Astrocyte of the cerebellum (primary cell): Measurements from ENCODE around the gene SLC25A25.

Experiments
- DNase-seq: peaks from one replicate; pipeline ENCODE4 v3.0.0-alpha.2; 2011; ENCODE audit warnings: low read depth
- H3K4me3 ChIP-seq: 2 replicates; pipeline ENCODE4 v1.5.1; 2011; ENCODE audit warnings: mild to moderate bottlenecking, low read depth, low read length, moderate library complexity
- CTCF ChIP-seq: IDR thresholded peaks from 2 replicates; pipeline ENCODE4 v1.5.1; 2012; ENCODE audit warnings: low read length, low read depth, moderate library complexity, mild to moderate bottlenecking; ENCODE audit errors: missing control alignments
- in situ Hi-C: cut with HindIII; loops from 2 replicates; pipeline ENCODE4 v1.10.0; 2017; ENCODE audit warnings: low sequenced_read_pairs

Gene SLC25A25

GRCh38 chr9:128057724-128058409 lies 10.2 kb upstream of the SLC25A25 start:
- no peak overlapping the region for H3K4me3 ChIP-seq
- DNase-seq, result no peak
- in situ Hi-C loops, result no loop called here
- TF ChIP-seq CTCF, result no peak

- in situ Hi-C loops, result no loop called here
- TF ChIP-seq CTCF, result no peak
- H3K4me3 ChIP-seq, result no peak overlapping the region
Measured at GRCh38 chr9:128059365-128059983, 8.6 kb upstream of the SLC25A25 start.

DNA sequence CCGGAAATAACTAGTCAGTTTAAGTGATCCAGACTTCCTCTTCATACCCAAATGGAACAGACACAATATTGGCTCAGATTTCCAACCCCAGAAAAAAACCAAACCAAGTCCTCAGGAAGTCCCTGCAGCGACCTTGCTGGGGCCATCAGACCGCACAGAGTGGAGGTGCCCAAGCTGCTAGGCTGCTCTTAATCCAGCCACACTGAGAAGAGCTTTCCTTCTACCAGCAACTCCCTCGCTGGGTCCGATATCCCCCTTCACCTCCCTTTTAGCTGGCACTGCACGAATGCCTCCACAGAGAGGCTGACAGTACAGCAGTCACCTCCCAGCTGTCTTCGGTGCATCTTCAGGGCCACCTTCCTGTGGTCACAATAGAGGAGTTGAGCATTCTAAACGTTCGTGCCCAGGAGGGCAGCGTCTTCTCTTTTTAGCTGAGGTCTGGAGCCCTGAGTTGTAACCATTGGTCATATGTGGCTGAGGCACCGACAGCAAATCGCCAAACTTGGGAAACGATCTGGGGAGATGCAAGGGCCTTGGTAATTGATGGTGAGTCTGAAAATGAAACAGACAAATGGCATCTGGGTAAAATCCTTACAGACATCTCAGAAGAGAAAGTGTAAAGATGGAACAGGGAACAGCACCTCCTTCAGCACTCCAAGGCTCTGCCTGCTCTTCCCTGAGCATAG lies 6.6 kb upstream of the SLC25A25 start:
- H3K4me3 ChIP-seq, result no peak overlapping the region
- in situ Hi-C loops, result no loop called here
- no peak for TF ChIP-seq CTCF
- no peak for DNase-seq

More at GRCh38 chr9:128059365-128059983, 8.6 kb upstream of the SLC25A25 start:
- no peak for DNase-seq

- TF ChIP-seq CTCF, result no peak
- no peak for DNase-seq
- no peak overlapping the region for H3K4me3 ChIP-seq
- in situ Hi-C loops, result no loop called here
Measured at GRCh38 chr9:128062279-128062678, 5.8 kb upstream of the SLC25A25 start.

- no peak for TF ChIP-seq CTCF
- in situ Hi-C loops, result no loop called here
- H3K4me3 ChIP-seq, result no peak overlapping the region
- DNase-seq, result no peak
Measured at GRCh38 chr9:128062846-128063831, 4.9 kb upstream of the SLC25A25 start.
